ENCODE measurements around the gene FOXN3. TPM values are rescaled to one million over a fixed set of nuclear protein-coding genes. Genes with fewer than 3 reads are reported as not detected.
A peak's percentile ranks its signal among the peaks of the same experiment; 100 is the strongest.

The FOXN3 gene
- total and polyA plus RNA-seq, 9 donors: 56.9 to 172 (median 99.2) TPM

DNA sequence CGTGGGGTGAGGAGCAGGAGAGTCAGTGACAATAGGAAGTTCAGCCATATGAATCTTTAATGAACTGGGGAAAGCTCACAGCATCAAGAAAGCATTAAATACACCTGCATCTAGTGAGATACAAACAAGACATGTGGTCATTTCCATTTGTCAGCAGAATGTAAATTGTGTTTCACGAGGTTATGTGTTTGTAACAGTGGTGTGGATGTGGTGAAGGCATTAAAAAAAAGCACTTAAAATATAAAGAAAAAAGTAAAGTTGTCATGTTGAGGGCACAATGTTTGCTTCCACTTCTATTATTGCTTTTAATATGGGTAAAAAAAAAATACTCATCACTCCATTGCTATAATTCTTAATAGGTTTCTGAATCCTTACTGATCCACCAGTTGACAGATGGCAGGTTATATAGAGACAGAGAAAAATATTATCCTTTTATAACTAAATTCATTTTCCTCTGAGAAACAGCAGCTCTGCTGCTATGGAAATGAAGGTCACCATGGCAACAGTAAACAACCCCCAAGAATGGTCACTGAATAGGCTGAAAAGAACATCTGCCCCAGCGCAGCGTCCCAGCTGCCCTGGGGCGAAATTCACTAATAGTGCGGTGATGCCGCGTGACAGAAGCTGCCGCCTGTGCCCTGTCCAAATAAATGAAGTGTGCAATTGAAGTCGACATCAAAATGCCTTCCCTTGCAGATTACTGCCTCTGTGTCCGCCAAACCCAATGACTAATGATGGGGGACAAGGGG lies 226.1 kb downstream of the FOXN3 start:
- no peak for DNase-seq

DNA sequence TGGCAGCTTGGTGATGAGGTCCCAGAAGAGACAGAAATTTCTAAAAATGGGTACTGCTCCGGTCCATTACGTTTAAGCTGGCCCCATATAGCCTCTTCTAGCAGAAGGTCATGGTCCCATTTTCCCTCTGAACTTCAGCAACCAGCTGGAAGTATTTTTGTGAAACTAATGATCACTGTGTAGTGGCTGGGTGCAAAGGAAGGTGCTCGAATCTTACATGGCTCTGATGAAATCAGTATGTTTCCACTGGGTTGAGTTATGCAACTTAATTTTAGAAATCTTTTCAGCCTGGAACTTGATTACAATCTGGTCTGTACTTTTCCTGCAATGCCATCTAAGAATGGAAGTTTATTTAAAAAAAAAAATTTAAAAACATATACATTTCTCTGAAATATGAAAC lies 228.5 kb downstream of the FOXN3 start:
- H3K27ac ChIP-seq: no peak overlapping the region
- no peaks in the 10 kb centered on the region for H3K36me3 ChIP-seq
- no peak for DNase-seq
- H3K4me1 ChIP-seq (ENCODE audit: insufficient read depth): peaks cover 21% of the 10 kb centered on the region
- TF ChIP-seq EP300 (IDR thresholded peaks at IDR 0.05): no peak
- no peak for TF ChIP-seq POLR2A (IDR thresholded peaks at IDR 0.05)
- TF ChIP-seq, protein P1, sequence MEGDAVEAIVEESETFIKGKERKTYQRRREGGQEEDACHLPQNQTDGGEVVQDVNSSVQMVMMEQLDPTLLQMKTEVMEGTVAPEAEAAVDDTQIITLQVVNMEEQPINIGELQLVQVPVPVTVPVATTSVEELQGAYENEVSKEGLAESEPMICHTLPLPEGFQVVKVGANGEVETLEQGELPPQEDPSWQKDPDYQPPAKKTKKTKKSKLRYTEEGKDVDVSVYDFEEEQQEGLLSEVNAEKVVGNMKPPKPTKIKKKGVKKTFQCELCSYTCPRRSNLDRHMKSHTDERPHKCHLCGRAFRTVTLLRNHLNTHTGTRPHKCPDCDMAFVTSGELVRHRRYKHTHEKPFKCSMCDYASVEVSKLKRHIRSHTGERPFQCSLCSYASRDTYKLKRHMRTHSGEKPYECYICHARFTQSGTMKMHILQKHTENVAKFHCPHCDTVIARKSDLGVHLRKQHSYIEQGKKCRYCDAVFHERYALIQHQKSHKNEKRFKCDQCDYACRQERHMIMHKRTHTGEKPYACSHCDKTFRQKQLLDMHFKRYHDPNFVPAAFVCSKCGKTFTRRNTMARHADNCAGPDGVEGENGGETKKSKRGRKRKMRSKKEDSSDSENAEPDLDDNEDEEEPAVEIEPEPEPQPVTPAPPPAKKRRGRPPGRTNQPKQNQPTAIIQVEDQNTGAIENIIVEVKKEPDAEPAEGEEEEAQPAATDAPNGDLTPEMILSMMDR (IDR thresholded peaks at IDR 0.05): no peak
- WGBS, 3 donors: 90 to 99% (median 95%) methylated on average over 3 of the region's 3 CpGs
- no peak overlapping the region for H3K4me3 ChIP-seq
- no peaks in the 10 kb centered on the region for H3K9me3 ChIP-seq
- intact Hi-C loops (cut with DNase I): no loop called here
- no peaks in the 10 kb centered on the region for H3K27me3 ChIP-seq

More for the DNA sequence above, 226.1 kb downstream of the FOXN3 start:
- WGBS, 3 donors: 92 to 95% (median 92%) methylated on average over 11 of the region's 11 CpGs
- peaks cover 22% of the 10 kb centered on the region for H3K4me1 ChIP-seq (ENCODE audit: insufficient read depth)
- H3K9me3 ChIP-seq: no peaks in the 10 kb centered on the region
- no peaks in the 10 kb centered on the region for H3K27me3 ChIP-seq
- H3K27ac ChIP-seq: no peak overlapping the region
- no peak for TF ChIP-seq EP300 (IDR thresholded peaks at IDR 0.05)
- no peak for TF ChIP-seq POLR2A (IDR thresholded peaks at IDR 0.05)
- TF ChIP-seq, protein P1 (IDR thresholded peaks at IDR 0.05): no peak
- H3K4me3 ChIP-seq: no peak overlapping the region
- no peaks in the 10 kb centered on the region for H3K36me3 ChIP-seq
- intact Hi-C loops (cut with DNase I): no loop called here

DNA sequence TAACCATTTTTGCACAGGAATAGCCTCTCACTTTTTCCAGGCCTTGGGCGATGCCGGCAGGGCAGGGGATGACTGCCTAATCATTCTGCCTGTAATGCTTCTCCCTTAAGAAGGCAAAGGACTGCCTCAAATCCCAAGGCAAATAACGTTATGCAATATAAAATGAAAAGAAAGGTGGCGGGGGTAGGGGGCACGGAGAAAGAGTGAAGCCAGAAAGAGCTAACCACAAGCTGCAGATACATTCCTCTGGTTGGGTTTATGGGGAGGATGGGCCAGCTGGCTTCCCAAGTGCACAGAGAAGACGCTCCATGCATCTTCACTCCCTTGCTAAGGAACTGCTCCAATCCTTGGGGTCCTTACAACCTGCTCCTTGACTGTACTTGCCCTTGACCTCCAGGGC lies 229.5 kb downstream of the FOXN3 start:
- H3K27ac ChIP-seq: no peak overlapping the region
- no peaks in the 10 kb centered on the region for H3K36me3 ChIP-seq
- no peaks in the 10 kb centered on the region for H3K27me3 ChIP-seq
- no peak overlapping the region for H3K4me3 ChIP-seq
- no peak for TF ChIP-seq POLR2A (IDR thresholded peaks at IDR 0.05)
- TF ChIP-seq, protein P1 (IDR thresholded peaks at IDR 0.05): no peak
- no peak for TF ChIP-seq EP300 (IDR thresholded peaks at IDR 0.05)
- no peak for DNase-seq
- WGBS, 3 donors: 81 to 90% (median 81%) methylated on average over 6 of the region's 6 CpGs
- intact Hi-C loops (cut with DNase I): no loop called here
- H3K4me1 ChIP-seq (ENCODE audit: insufficient read depth): peaks cover 21% of the 10 kb centered on the region
- H3K9me3 ChIP-seq: no peaks in the 10 kb centered on the region

DNA sequence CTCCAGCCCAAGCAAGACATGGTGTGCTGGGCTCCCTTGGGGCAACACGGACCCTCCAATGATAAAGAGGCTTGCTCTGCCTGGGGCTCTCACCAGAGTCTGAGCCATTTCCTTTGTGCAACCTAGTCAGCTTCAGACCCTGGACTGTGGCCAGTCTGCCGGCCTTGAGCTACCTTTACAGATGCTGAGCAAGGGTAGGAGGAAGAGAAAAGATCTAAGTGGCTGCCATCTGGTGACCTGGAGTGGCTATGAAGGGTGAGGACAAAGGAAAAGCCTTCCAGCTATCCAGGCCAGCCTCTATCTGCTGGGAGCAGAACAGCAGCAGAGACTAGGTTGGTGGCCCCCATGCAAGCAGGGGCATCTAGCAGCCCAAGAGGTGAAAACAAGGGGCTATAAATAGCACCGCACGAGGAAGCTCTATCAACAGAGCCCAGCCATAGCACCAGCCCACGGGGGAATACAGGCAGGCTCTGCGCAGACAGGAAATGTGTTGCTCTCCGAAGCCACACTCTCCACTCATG lies 230.1 kb downstream of the FOXN3 start:
- Histone ChIP-seq H3K4me1 (ENCODE audit: insufficient read depth) (peaks cover 21% of the 10 kb centered on the region), H3K27ac (peak overlapping the region in 1 of 2 donors; percentile 18), H3K9me3 (no peaks in the 10 kb centered on the region), H3K36me3 (no peaks in the 10 kb centered on the region), H3K27me3 (no peaks in the 10 kb centered on the region), H3K4me3 (no peak overlapping the region)
- 35 to 47% (median 36%) methylated on average over 7 of the region's 7 CpGs for WGBS, 3 donors
- intact Hi-C loops (cut with DNase I): no loop called here
- peak; percentile 53 to 70 (median 62) for DNase-seq
- TF ChIP-seq POLR2A (IDR thresholded peaks at IDR 0.05) (no peak), EP300 (IDR thresholded peaks at IDR 0.05) (no peak)
- TF ChIP-seq, protein P1 (IDR thresholded peaks at IDR 0.05): no peak

Data from ovary (tissue), 9 donors.